Activated CD4-positive, alpha-beta T cell treated with anti-CD3 and anti-CD28 coated beads for 36 hours (primary cell): ENCODE measurements around the gene TMEM163. TPM values are rescaled to one million over a fixed set of nuclear protein-coding genes. Genes with fewer than 3 reads are reported as not detected.

Experiments
- ATAC-seq: fragments of 200-7000 bp; cut with Tn5 transposase; one replicate; pipeline ENCODE4 v1.10.0; 2021; ENCODE audit warnings: mild to moderate bottlenecking, moderate library complexity
- CTCF ChIA-PET: fragments of 350-600 bp; sonication (Branson Sonifier 250); formaldehyde crosslinking; loops from one replicate; lab custom pipeline; 2021; ENCODE audit warnings: antibody characterized with exemption; lab: Charles Lee
- POLR2A ChIA-PET: fragments of 350-600 bp; sonication (Branson Sonifier 250); formaldehyde crosslinking; loops from one replicate; lab custom pipeline; 2021; ENCODE audit warnings: antibody characterized with exemption, inconsistent platforms; lab: Charles Lee
- DNase-seq: peaks from one replicate; pipeline ENCODE4 v3.0.0-alpha.2; 2020
- H3K27ac Mint-ChIP-seq: one replicate; pipeline ENCODE4 v1.8.0; 2021; ENCODE audit warnings: mixed read lengths
- H3K27me3 Mint-ChIP-seq: one replicate; pipeline ENCODE4 v1.8.0; 2021; ENCODE audit warnings: mixed read lengths
- H3K36me3 Mint-ChIP-seq: one replicate; pipeline ENCODE4 v1.8.0; 2021; ENCODE audit warnings: low read depth, mixed read lengths
- H3K4me1 Mint-ChIP-seq: one replicate; pipeline ENCODE4 v1.8.0; 2021; ENCODE audit warnings: mixed read lengths
- H3K4me3 Mint-ChIP-seq: one replicate; pipeline ENCODE4 v1.8.0; 2021; ENCODE audit warnings: mild to moderate bottlenecking, moderate library complexity, mixed read lengths
- H3K9me3 Mint-ChIP-seq: one replicate; pipeline ENCODE4 v1.8.0; 2021; ENCODE audit warnings: low read depth, mixed read lengths
- intact Hi-C, 2 experiments: fragments of 100-400 bp; cut with DNase I in 1 of 2; cut with micrococcal nuclease in 1 of 2; formaldehyde crosslinking; loops; one replicate each; pipeline versions ENCODE4 v1.14.2 to v1.15.1; 2022 to 2024; cut with DNase I, micrococcal nuclease
- total RNA-seq, 2 experiments: library from RNA; stranded (reverse); gene quantifications; one replicate each; pipeline ENCODE4 v1.2.3, GENCODE V29; 2021

TMEM163 gene
- total RNA-seq, 2 experiments from 2014 or later, result 0.11 TPM; not detected in 1

GRCh38 chr2:134711692-134712091 lies 7.1 kb downstream of the TMEM163 start:
- no peaks in the 10 kb centered on the region for H3K9me3 Mint-ChIP-seq
- intact Hi-C loops, result loop anchor here (5.0 kb wide), 1 partner anchor 44 kb away; no protein-coding TSS in a partner anchor

GRCh38 chr2:134707330-134707676 lies 11.5 kb downstream of the TMEM163 start:
- Mint-ChIP-seq H3K27ac (no peak overlapping the region), H3K9me3 (no peaks in the 10 kb centered on the region), H3K4me1 (peaks cover 18% of the 10 kb centered on the region), H3K4me3 (no peak overlapping the region), H3K27me3 (peaks cover 54% of the 10 kb centered on the region), H3K36me3 (no peaks in the 10 kb centered on the region)
- POLR2A ChIA-PET, result no interaction called here
- CTCF ChIA-PET, result no interaction called here
- DNase-seq, result no peak
- no peak for ATAC-seq
- intact Hi-C loops, result no loop called here

More at GRCh38 chr2:134711692-134712091, 7.1 kb downstream of the TMEM163 start:
- ChIA-PET CTCF (no interaction called here), POLR2A (no interaction called here)
- Mint-ChIP-seq H3K27me3 (peaks cover 47% of the 10 kb centered on the region), H3K27ac (no peak overlapping the region), H3K4me1 (peaks cover 29% of the 10 kb centered on the region), H3K4me3 (no peak overlapping the region), H3K36me3 (no peaks in the 10 kb centered on the region)
- no peak for ATAC-seq
- no peak for DNase-seq

GRCh38 chr2:134706587-134707329 lies 12.0 kb downstream of the TMEM163 start:
- H3K4me1 Mint-ChIP-seq, result peaks cover 18% of the 10 kb centered on the region
- no peaks in the 10 kb centered on the region for H3K36me3 Mint-ChIP-seq
- ATAC-seq (peak; percentile 68), DNase-seq (peak; percentile 23)
- CTCF ChIA-PET, result no interaction called here
- intact Hi-C loops, result no loop called here
- peak overlapping the region; percentile 33 for H3K4me3 Mint-ChIP-seq
- H3K9me3 Mint-ChIP-seq, result no peaks in the 10 kb centered on the region
- POLR2A ChIA-PET, result no interaction called here
- peaks cover 56% of the 10 kb centered on the region for H3K27me3 Mint-ChIP-seq
- H3K27ac Mint-ChIP-seq, result peak overlapping the region; percentile 55

GRCh38 chr2:134705861-134706586 lies 12.8 kb downstream of the TMEM163 start:
- intact Hi-C loops, result no loop called here
- ChIA-PET CTCF (no interaction called here), POLR2A (interaction anchor here (0.6 kb wide), 1 partner anchor 489 kb away, joined by 3 read pairs; no protein-coding TSS in a partner anchor)
- H3K4me1 Mint-ChIP-seq, result peaks cover 18% of the 10 kb centered on the region
- peaks cover 2% of the 10 kb centered on the region for H3K36me3 Mint-ChIP-seq
- H3K27ac Mint-ChIP-seq, result peak overlapping the region; percentile 55
- DNase-seq (no peak), ATAC-seq (peak; percentile 12)
- H3K4me3 Mint-ChIP-seq, result peak overlapping the region; percentile 33
- H3K9me3 Mint-ChIP-seq, result no peaks in the 10 kb centered on the region
- peaks cover 58% of the 10 kb centered on the region for H3K27me3 Mint-ChIP-seq

GRCh38 chr2:134704173-134704572 lies 14.6 kb downstream of the TMEM163 start:
- CTCF ChIA-PET, result no interaction called here
- intact Hi-C loops, result no loop called here
- no peak for DNase-seq

GRCh38 chr2:134703426-134703825 lies 15.4 kb downstream of the TMEM163 start:
- Mint-ChIP-seq H3K36me3 (peaks cover 2% of the 10 kb centered on the region), H3K4me3 (no peak overlapping the region), H3K9me3 (no peaks in the 10 kb centered on the region), H3K4me1 (peaks cover 18% of the 10 kb centered on the region), H3K27me3 (peaks cover 60% of the 10 kb centered on the region), H3K27ac (no peak overlapping the region)
- intact Hi-C loops, result no loop called here
- ChIA-PET CTCF (interaction anchor here (0.6 to 1.4 kb wide), 3 partner anchors 13 to 548 kb away, joined by 3 to 4 read pairs (median 3); no protein-coding TSS in a partner anchor), POLR2A (no interaction called here)
- DNase-seq (no peak), ATAC-seq (no peak)

More at GRCh38 chr2:134704173-134704572, 14.6 kb downstream of the TMEM163 start:
- ATAC-seq, result no peak
- Mint-ChIP-seq H3K9me3 (no peaks in the 10 kb centered on the region), H3K4me3 (no peak overlapping the region), H3K4me1 (peaks cover 18% of the 10 kb centered on the region), H3K27ac (no peak overlapping the region), H3K27me3 (peaks cover 62% of the 10 kb centered on the region), H3K36me3 (peaks cover 2% of the 10 kb centered on the region)
- POLR2A ChIA-PET, result no interaction called here

GRCh38 chr2:134700730-134701129 lies 18.1 kb downstream of the TMEM163 start:
- POLR2A ChIA-PET, result no interaction called here
- Mint-ChIP-seq H3K4me1 (peaks cover 3% of the 10 kb centered on the region), H3K27ac (no peak overlapping the region), H3K9me3 (no peaks in the 10 kb centered on the region), H3K36me3 (peaks cover 2% of the 10 kb centered on the region), H3K4me3 (no peak overlapping the region), H3K27me3 (peaks cover 51% of the 10 kb centered on the region)
- intact Hi-C loops, result no loop called here
- DNase-seq (no peak), ATAC-seq (no peak)
- CTCF ChIA-PET, result interaction anchor here (0.8 kb wide), 1 partner anchor 193 kb away, joined by 3 read pairs; no protein-coding TSS in a partner anchor

GRCh38 chr2:134694411-134694810 lies 24.4 kb downstream of the TMEM163 start:
- DNase-seq (no peak), ATAC-seq (no peak)
- peaks cover 9% of the 10 kb centered on the region for H3K27me3 Mint-ChIP-seq
- H3K4me1 Mint-ChIP-seq, result no peaks in the 10 kb centered on the region
- intact Hi-C loops, result no loop called here
- no peak overlapping the region for H3K27ac Mint-ChIP-seq
- CTCF ChIA-PET, result no interaction called here
- no peak overlapping the region for H3K4me3 Mint-ChIP-seq
- no peaks in the 10 kb centered on the region for H3K9me3 Mint-ChIP-seq
- POLR2A ChIA-PET, result interaction anchor here (0.6 kb wide), 1 partner anchor 184 kb away, joined by 3 read pairs; no protein-coding TSS in a partner anchor
- no peaks in the 10 kb centered on the region for H3K36me3 Mint-ChIP-seq

GRCh38 chr2:134693359-134694330 lies 25.2 kb downstream of the TMEM163 start:
- CTCF ChIA-PET, result no interaction called here
- POLR2A ChIA-PET, result interaction anchor here (0.6 kb wide), 1 partner anchor 185 kb away, joined by 3 read pairs; no protein-coding TSS in a partner anchor
- ATAC-seq (no peak), DNase-seq (no peak)
- Mint-ChIP-seq H3K4me3 (no peak overlapping the region), H3K27ac (no peak overlapping the region), H3K36me3 (no peaks in the 10 kb centered on the region), H3K9me3 (no peaks in the 10 kb centered on the region), H3K27me3 (peaks cover 9% of the 10 kb centered on the region), H3K4me1 (no peaks in the 10 kb centered on the region)
- intact Hi-C loops, result no loop called here

GRCh38 chr2:134692499-134692898 lies 26.3 kb downstream of the TMEM163 start:
- no peaks in the 10 kb centered on the region for H3K36me3 Mint-ChIP-seq
- peak; percentile 33 for ATAC-seq
- POLR2A ChIA-PET, result no interaction called here
- H3K9me3 Mint-ChIP-seq, result no peaks in the 10 kb centered on the region
- H3K4me3 Mint-ChIP-seq, result no peak overlapping the region
- peaks cover 2% of the 10 kb centered on the region for H3K27me3 Mint-ChIP-seq
- H3K4me1 Mint-ChIP-seq, result no peaks in the 10 kb centered on the region
- CTCF ChIA-PET, result no interaction called here
- intact Hi-C loops, result no loop called here
- no peak for DNase-seq
- no peak overlapping the region for H3K27ac Mint-ChIP-seq
